HepG2 (cell line): Measurements from ENCODE around the gene ZNF511.

Experiments
- CBX1 ChIP-seq: IDR thresholded peaks from one replicate; pipeline ENCODE4 v1.6.1; 2016; ENCODE audit warnings: antibody characterized with exemption, low read depth
- GATA4 ChIP-seq: sonication (generic); IDR thresholded peaks from 2 replicates; pipeline ENCODE4 v1.6.1; 2016; ENCODE audit warnings: antibody characterized with exemption, low read depth, borderline replicate concordance
- POLR2A ChIP-seq, 2 experiments: IDR thresholded peaks; 2 replicates each; pipeline ENCODE4 v1.6.1; 2011; ENCODE audit warnings: low read depth in 2 of 2, low read length in 2 of 2, mild to moderate bottlenecking in 1 of 2, moderate library complexity in 1 of 2; ENCODE audit not compliant: insufficient read depth in 1 of 2
- RBM22 ChIP-seq: fragments of 200-400 bp; formaldehyde crosslinking; optimal IDR thresholded peaks from 2 replicates; pipeline ENCODE3; 2017; ENCODE audit warnings: mild to moderate bottlenecking, low read length, moderate library complexity
- TAF1 ChIP-seq: sonication (generic); formaldehyde crosslinking; IDR thresholded peaks from 2 replicates; pipeline ENCODE4 v1.4.0; 2020; ENCODE audit warnings: missing genetic modification reagents
- ZFYVE20 ChIP-seq: sonication (generic); formaldehyde crosslinking; IDR thresholded peaks from 2 replicates; pipeline ENCODE4 v1.8.0; 2023; ENCODE audit warnings: low read depth, mild to moderate bottlenecking, moderate library complexity, missing genetic modification reagents, borderline replicate concordance
- ZNF10 ChIP-seq: sonication (generic); formaldehyde crosslinking; IDR thresholded peaks from 2 replicates; pipeline ENCODE4 v1.4.0; 2020; ENCODE audit warnings: mild to moderate bottlenecking, low read depth, missing genetic modification reagents, borderline replicate concordance
- ZNF274 ChIP-seq: sonication (generic); formaldehyde crosslinking; IDR thresholded peaks from 2 replicates; pipeline ENCODE4 v1.5.1; 2020; ENCODE audit warnings: mild to moderate bottlenecking, missing genetic modification reagents
- ZSCAN20 ChIP-seq: sonication (generic); formaldehyde crosslinking; IDR thresholded peaks from 2 replicates; pipeline ENCODE4 v1.4.0; 2020; ENCODE audit warnings: missing genetic modification reagents, mild to moderate bottlenecking, borderline replicate concordance
- TF ChIP-seq, protein P1 (sequence below): sonication (generic); formaldehyde crosslinking; IDR thresholded peaks from 2 replicates; pipeline ENCODE4 v1.8.0; 2022; ENCODE audit warnings: missing genetic modification reagents, mild to moderate bottlenecking, inconsistent platforms, borderline replicate concordance
- TF ChIP-seq, protein P2 (sequence below): sonication (generic); formaldehyde crosslinking; IDR thresholded peaks from 2 replicates; pipeline ENCODE4 v1.4.0; 2020; ENCODE audit warnings: missing genetic modification reagents

DNA sequence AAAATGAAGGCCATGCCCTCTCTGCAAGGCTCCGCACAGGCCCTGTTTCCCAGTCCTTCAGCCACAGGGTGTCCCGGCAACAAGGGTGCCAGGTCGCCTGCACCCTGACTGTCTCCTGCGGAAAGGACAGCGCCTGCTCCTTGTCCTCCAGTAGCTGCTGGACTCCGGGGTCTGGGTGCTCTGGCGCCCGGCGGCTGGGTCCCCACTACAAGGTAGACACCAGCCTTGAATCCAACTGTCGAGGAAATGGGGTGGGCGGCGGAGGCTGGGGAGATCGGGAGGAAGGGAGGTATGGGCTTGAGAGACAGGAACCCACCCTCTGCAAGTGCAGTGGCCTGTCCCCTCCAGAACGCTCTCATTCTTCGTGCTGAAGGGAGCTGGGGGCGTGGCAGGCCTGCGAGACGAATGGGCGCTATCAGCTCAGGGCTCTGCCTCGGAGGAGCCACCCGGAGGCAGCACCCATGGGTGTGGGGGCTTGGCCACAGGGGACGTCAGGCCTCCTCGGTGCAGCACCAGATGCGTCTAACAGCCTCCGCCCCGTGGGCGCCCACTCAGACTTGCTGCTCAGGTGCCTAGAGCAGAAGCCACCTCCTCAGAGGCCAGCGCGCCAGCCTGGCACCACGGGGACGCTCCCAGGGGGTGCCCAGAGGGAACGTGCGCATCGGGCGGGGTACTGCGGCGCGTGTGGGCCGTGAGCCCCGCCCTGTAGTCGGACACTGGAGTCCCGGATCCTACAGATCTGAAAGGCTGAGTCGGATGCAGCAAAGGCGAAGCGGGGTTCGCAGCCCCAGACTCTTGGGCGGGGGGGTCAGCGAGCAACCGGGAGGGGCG, 47.6 kb upstream of the ZNF511 start:
- no peak for TF ChIP-seq ZSCAN20 (CRISPR knock-in tag)
- TF ChIP-seq RBM22 = no peak
- TF ChIP-seq, protein P1, sequence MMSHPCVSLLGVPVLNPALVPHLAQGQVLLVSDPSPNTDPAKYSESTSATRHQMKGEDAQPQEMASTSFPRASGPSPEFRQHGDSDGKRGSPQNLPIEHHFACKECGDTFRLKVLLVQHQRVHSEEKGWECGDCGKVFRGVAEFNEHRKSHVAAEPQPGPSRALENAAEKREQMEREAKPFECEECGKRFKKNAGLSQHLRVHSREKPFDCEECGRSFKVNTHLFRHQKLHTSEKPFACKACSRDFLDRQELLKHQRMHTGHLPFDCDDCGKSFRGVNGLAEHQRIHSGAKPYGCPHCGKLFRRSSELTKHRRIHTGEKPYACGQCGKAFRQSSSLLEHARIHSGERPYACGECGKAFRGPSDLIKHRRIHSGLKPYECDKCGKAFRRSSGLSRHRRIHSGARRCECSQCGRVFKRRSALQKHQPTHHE (CRISPR knock-in tag) = no peak
- TF ChIP-seq ZNF274 = no peak
- no peak for TF ChIP-seq ZFYVE20 (CRISPR knock-in tag)
- no peak for TF ChIP-seq TAF1 (CRISPR knock-in tag)
- no peak for TF ChIP-seq ZNF10 (CRISPR knock-in tag)
- no peak for TF ChIP-seq POLR2A (IDR thresholded peaks at IDR 0.05; ENCODE audit: insufficient read depth in 1 of 2, low read depth in 2 of 2, low read length in 2 of 2)
- TF ChIP-seq, protein P2, sequence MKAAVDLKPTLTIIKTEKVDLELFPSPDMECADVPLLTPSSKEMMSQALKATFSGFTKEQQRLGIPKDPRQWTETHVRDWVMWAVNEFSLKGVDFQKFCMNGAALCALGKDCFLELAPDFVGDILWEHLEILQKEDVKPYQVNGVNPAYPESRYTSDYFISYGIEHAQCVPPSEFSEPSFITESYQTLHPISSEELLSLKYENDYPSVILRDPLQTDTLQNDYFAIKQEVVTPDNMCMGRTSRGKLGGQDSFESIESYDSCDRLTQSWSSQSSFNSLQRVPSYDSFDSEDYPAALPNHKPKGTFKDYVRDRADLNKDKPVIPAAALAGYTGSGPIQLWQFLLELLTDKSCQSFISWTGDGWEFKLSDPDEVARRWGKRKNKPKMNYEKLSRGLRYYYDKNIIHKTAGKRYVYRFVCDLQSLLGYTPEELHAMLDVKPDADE (CRISPR knock-in tag) = no peak
- TF ChIP-seq CBX1 = no peak
- no peak for TF ChIP-seq GATA4
